Loucy (cell line): Measurements from ENCODE around the gene MUC5B.

Experiments
- H2AFZ ChIP-seq: fragments of 200-600 bp; sonication (generic); 2 replicates; pipeline ENCODE4 v1.6.0; 2016; ENCODE audit warnings: antibody characterized with exemption, mild to moderate bottlenecking, low read length, moderate library complexity
- H3F3A ChIP-seq: fragments of 200-600 bp; 2 replicates; pipeline ENCODE4 v1.6.0; 2016; ENCODE audit warnings: antibody characterized with exemption, low read depth, mild to moderate bottlenecking
- H3K27me3 ChIP-seq: fragments of 200-600 bp; sonication (generic); 2 replicates; pipeline ENCODE4 v1.6.1; 2014; ENCODE audit warnings: low read length, mild to moderate bottlenecking; ENCODE audit not compliant: insufficient read depth, poor library complexity, severe bottlenecking
- H3K36me3 ChIP-seq: fragments of 200-600 bp; sonication (generic); 2 replicates; pipeline ENCODE4 v1.6.1; 2016; ENCODE audit warnings: low read length; ENCODE audit not compliant: insufficient read depth
- H3K4me1 ChIP-seq: fragments of 200-600 bp; sonication (generic); 2 replicates; pipeline ENCODE4 v1.5.1; 2014; ENCODE audit warnings: low read length, mild to moderate bottlenecking; ENCODE audit not compliant: insufficient read depth, poor library complexity, severe bottlenecking
- H3K4me2 ChIP-seq: fragments of 200-600 bp; sonication (generic); 2 replicates; pipeline ENCODE4 v1.6.0; 2014; ENCODE audit warnings: antibody characterized with exemption, low read length, low read depth, mild to moderate bottlenecking; ENCODE audit not compliant: poor library complexity, severe bottlenecking
- H3K4me3 ChIP-seq: fragments of 200-600 bp; sonication (generic); 2 replicates; pipeline ENCODE4 v1.5.1; 2014; ENCODE audit warnings: low read length, mild to moderate bottlenecking, mixed read lengths; ENCODE audit not compliant: poor library complexity, severe bottlenecking
- H3K79me2 ChIP-seq: fragments of 200-600 bp; sonication (generic); 2 replicates; pipeline ENCODE4 v1.6.1; 2014; ENCODE audit warnings: low read length; ENCODE audit not compliant: insufficient read depth
- H3K9ac ChIP-seq: fragments of 200-600 bp; sonication (generic); 2 replicates; pipeline ENCODE4 v1.6.0; 2014; ENCODE audit warnings: mild to moderate bottlenecking, low read depth, low read length, moderate library complexity; ENCODE audit not compliant: poor library complexity, severe bottlenecking
- H3K9me2 ChIP-seq: fragments of 200-600 bp; sonication (generic); replicated peaks from 2 replicates; pipeline ENCODE4 v1.6.1; 2016; ENCODE audit warnings: low read depth, low read length, mixed read lengths
- H3K9me3 ChIP-seq: fragments of 200-600 bp; sonication (generic); 2 replicates; pipeline ENCODE4 v1.6.1; 2014; ENCODE audit warnings: mild to moderate bottlenecking, antibody characterized with exemption, low read length, low read depth; ENCODE audit not compliant: insufficient read depth
- H4K20me1 ChIP-seq: fragments of 200-600 bp; sonication (generic); 2 replicates; pipeline ENCODE4 v1.6.0; 2014; ENCODE audit warnings: antibody characterized with exemption, low read length, mild to moderate bottlenecking; ENCODE audit not compliant: insufficient read depth, poor library complexity, severe bottlenecking
- CTCF ChIP-seq: fragments of 200-600 bp; sonication (generic); conservative IDR thresholded peaks from 2 replicates; pipeline ENCODE4 v1.5.1; 2014; ENCODE audit warnings: mild to moderate bottlenecking, antibody characterized with exemption, low read length
- EZH2phosphoT487 ChIP-seq: fragments of 200-600 bp; IDR thresholded peaks from 2 replicates; pipeline ENCODE4 v1.6.1; 2018; ENCODE audit warnings: antibody characterized with exemption, mild to moderate bottlenecking, moderate library complexity, borderline replicate concordance

The MUC5B gene

GRCh38 chr11:1177771-1178090, 45.1 kb upstream of the MUC5B start:
- H3K79me2 ChIP-seq: no peaks in the 10 kb centered on the region
- no peak overlapping the region for H3K9ac ChIP-seq
- H3K4me1 ChIP-seq: no peaks in the 10 kb centered on the region
- H4K20me1 ChIP-seq: no peaks in the 10 kb centered on the region
- no peaks in the 10 kb centered on the region for H3K27me3 ChIP-seq
- no peak overlapping the region for H2AFZ ChIP-seq
- H3K9me3 ChIP-seq: peaks cover 14% of the 10 kb centered on the region; the same call in 1 of the 2 replicates
- no peaks in the 10 kb centered on the region for H3F3A ChIP-seq
- no peaks in the 10 kb centered on the region for H3K9me2 ChIP-seq
- H3K36me3 ChIP-seq: no peaks in the 10 kb centered on the region
- no peak overlapping the region for H3K4me2 ChIP-seq
- TF ChIP-seq EZH2phosphoT487: no peak
- no peak for TF ChIP-seq CTCF
- no peak overlapping the region for H3K4me3 ChIP-seq

GRCh38 chr11:1178201-1178885, 44.5 kb upstream of the MUC5B start:
- Histone ChIP-seq H3K9me2 (no peaks in the 10 kb centered on the region), H3K36me3 (no peaks in the 10 kb centered on the region), H3K9me3 (peaks cover 14% of the 10 kb centered on the region; the same call in 1 of the 2 replicates), H3K27me3 (no peaks in the 10 kb centered on the region), H2AFZ (no peak overlapping the region), H3K4me2 (no peak overlapping the region), H3K4me1 (no peaks in the 10 kb centered on the region), H4K20me1 (no peaks in the 10 kb centered on the region), H3K4me3 (no peak overlapping the region), H3K9ac (no peak overlapping the region), H3K79me2 (no peaks in the 10 kb centered on the region), H3F3A (no peaks in the 10 kb centered on the region)
- no peak for TF ChIP-seq EZH2phosphoT487
- TF ChIP-seq CTCF: no peak

GRCh38 chr11:1178906-1179305, 44.0 kb upstream of the MUC5B start:
- Histone ChIP-seq H3K27me3 (no peaks in the 10 kb centered on the region), H3F3A (no peaks in the 10 kb centered on the region), H3K36me3 (no peaks in the 10 kb centered on the region), H3K4me1 (no peaks in the 10 kb centered on the region), H3K9ac (no peak overlapping the region), H3K79me2 (no peaks in the 10 kb centered on the region), H4K20me1 (no peaks in the 10 kb centered on the region), H2AFZ (no peak overlapping the region), H3K9me2 (no peaks in the 10 kb centered on the region), H3K4me3 (no peak overlapping the region), H3K9me3 (peaks cover 14% of the 10 kb centered on the region; the same call in 1 of the 2 replicates), H3K4me2 (no peak overlapping the region)
- no peak for TF ChIP-seq CTCF
